Right lobe of liver (tissue), 4 donors: ENCODE data around the gene SHBG.

Source experiments
- POLR2A ChIP-seq: fragments of 450-650 bp; IDR thresholded peaks from one replicate; pipeline ENCODE4 v1.6.1; 2017; ENCODE audit warnings: antibody characterized with exemption, mild to moderate bottlenecking
- TF ChIP-seq, protein P1 (sequence below), 4 donors: fragments of 200-600 bp in 3 of 4; fragments of 450-650 bp in 1 of 4; IDR thresholded peaks; one replicate each; pipeline versions ENCODE4 v1.5.1 to v1.8.0; 2016 to 2022; ENCODE audit warnings: antibody characterized with exemption in 4 of 4, mild to moderate bottlenecking in 2 of 4
- donor health status: DM: no; HTN: no; CAD: no.
- donor health status: DM: no; HTN: no; CAD: no.
- donor health status: DM: no; HTN: yes; CAD: no.

DNA sequence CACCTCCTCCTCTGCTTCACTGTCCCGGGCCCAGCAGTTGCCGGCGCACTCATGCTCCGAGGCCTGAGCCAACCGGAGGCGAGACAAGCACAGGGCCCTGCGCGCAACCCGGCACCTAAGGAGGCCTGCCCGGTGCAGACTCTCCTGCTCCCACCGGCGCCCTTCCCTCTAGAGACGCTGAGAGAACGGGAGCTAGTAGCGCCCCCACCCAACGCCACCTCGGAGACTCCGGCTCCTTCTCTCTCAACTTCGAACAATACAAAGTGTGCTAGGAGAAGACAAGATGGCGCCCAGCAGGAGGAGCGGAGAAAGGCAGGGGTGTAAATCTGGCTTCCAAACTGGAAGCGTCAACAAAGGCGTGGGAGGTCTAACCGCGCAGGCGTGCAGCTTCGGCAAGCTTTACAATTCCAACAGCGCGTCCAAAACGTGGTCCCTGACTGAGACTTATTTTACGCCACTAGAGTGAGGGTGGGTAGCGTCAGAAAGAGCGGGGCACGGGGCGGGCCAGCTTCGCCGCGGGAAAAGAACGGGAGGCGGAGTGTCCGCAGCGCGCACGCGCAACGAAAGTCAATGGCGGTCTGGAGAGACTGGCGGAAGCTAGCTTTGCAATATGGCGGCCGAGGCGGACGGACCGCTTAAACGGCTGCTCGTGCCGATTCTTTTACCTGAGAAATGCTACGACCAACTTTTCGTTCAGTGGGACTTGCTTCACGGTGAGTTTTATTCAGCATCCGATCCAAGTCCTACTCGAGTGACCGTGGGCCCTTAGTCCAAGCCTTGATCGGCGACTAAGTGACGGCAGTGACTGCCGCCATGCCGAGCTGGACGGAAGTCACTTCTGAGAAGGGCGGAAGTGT is 46.5 kb upstream of the SHBG start, which contains the start of gene MPDU1:
- TF ChIP-seq, protein P1, sequence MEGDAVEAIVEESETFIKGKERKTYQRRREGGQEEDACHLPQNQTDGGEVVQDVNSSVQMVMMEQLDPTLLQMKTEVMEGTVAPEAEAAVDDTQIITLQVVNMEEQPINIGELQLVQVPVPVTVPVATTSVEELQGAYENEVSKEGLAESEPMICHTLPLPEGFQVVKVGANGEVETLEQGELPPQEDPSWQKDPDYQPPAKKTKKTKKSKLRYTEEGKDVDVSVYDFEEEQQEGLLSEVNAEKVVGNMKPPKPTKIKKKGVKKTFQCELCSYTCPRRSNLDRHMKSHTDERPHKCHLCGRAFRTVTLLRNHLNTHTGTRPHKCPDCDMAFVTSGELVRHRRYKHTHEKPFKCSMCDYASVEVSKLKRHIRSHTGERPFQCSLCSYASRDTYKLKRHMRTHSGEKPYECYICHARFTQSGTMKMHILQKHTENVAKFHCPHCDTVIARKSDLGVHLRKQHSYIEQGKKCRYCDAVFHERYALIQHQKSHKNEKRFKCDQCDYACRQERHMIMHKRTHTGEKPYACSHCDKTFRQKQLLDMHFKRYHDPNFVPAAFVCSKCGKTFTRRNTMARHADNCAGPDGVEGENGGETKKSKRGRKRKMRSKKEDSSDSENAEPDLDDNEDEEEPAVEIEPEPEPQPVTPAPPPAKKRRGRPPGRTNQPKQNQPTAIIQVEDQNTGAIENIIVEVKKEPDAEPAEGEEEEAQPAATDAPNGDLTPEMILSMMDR (IDR thresholded peaks at IDR 0.05), result no peak
- peak; percentile 88 for TF ChIP-seq POLR2A
